ENCODE results near the gene DNAJC17.

The DNAJC17 gene

GRCh38 chr15:40770147-40770721 lies 37.0 kb downstream of the DNAJC17 start:
- no peak for TF ChIP-seq ZNF274 (IDR thresholded peaks at IDR 0.05; ENCODE audit: low read depth, low read length)
- peak overlapping the region; percentile 10; the same call in 1 of the 2 replicates for H3K4me3 ChIP-seq (ENCODE audit: low read length)

GRCh38 chr15:40769274-40770146 lies 37.8 kb downstream of the DNAJC17 start, which contains the start of gene C15orf62:
C15orf62 (plus strand) TSS chr15:40769980; CDS start chr15:40770496, 516 bp downstream.
- no peak for TF ChIP-seq ZNF274 (IDR thresholded peaks at IDR 0.05; ENCODE audit: low read depth, low read length)
- peak within 1 kb of the TSS; percentile 10; the same call in 1 of the 2 replicates for H3K4me3 ChIP-seq (ENCODE audit: low read length)

GRCh38 chr15:40768521-40769273 lies 38.6 kb downstream of the DNAJC17 start:
- no peak overlapping the region; the same call in 1 of the 2 replicates for H3K4me3 ChIP-seq (ENCODE audit: low read length)
- TF ChIP-seq ZNF274 (IDR thresholded peaks at IDR 0.05; ENCODE audit: low read depth, low read length): no peak

- no peak overlapping the region for H3K4me3 ChIP-seq (ENCODE audit: low read length)
- no peak for TF ChIP-seq ZNF274 (IDR thresholded peaks at IDR 0.05; ENCODE audit: low read depth, low read length)
These were observed 39.3 kb downstream of the DNAJC17 start for GRCh38 chr15:40767838-40768500.

GRCh38 chr15:40766906-40767837 lies 40.1 kb downstream of the DNAJC17 start:
- no peak overlapping the region for H3K4me3 ChIP-seq (ENCODE audit: low read length)
- TF ChIP-seq ZNF274 (IDR thresholded peaks at IDR 0.05; ENCODE audit: low read depth, low read length): no peak

GRCh38 chr15:40766194-40766815 lies 41.0 kb downstream of the DNAJC17 start:
- no peak for TF ChIP-seq ZNF274 (IDR thresholded peaks at IDR 0.05; ENCODE audit: low read depth, low read length)
- H3K4me3 ChIP-seq (ENCODE audit: low read length): no peak overlapping the region

GRCh38 chr15:40764629-40765103 lies 42.6 kb downstream of the DNAJC17 start:
- peak overlapping the region; percentile 25; the same call in 1 of the 2 replicates for H3K4me3 ChIP-seq (ENCODE audit: low read length)

GRCh38 chr15:40763801-40764628 lies 43.3 kb downstream of the DNAJC17 start, which contains the start of gene GCHFR:
GCHFR (plus strand) TSS chr15:40764068; CDS start chr15:40764181, 113 bp downstream.
- peak within 1 kb of the TSS; percentile 25; the same call in 1 of the 2 replicates for H3K4me3 ChIP-seq (ENCODE audit: low read length)

More at GRCh38 chr15:40764629-40765103, 42.6 kb downstream of the DNAJC17 start:
- TF ChIP-seq ZNF274 (IDR thresholded peaks at IDR 0.05; ENCODE audit: low read depth, low read length): no peak

GRCh38 chr15:40762919-40763800 lies 44.1 kb downstream of the DNAJC17 start:
- H3K4me3 ChIP-seq (ENCODE audit: low read length): peak overlapping the region; percentile 25; the same call in 1 of the 2 replicates
- TF ChIP-seq ZNF274 (IDR thresholded peaks at IDR 0.05; ENCODE audit: low read depth, low read length): no peak

More at GRCh38 chr15:40763801-40764628, 43.3 kb downstream of the DNAJC17 start, which contains the start of gene GCHFR:
- no peak for TF ChIP-seq ZNF274 (IDR thresholded peaks at IDR 0.05; ENCODE audit: low read depth, low read length)

- TF ChIP-seq ZNF274 (IDR thresholded peaks at IDR 0.05; ENCODE audit: low read depth, low read length): no peak
- H3K4me3 ChIP-seq (ENCODE audit: low read length): no peak overlapping the region
These were observed 47.3 kb downstream of the DNAJC17 start for GRCh38 chr15:40759961-40760360.

Measured in GM08714 (cell line).